EH (cell line): ENCODE data around the gene ING2.
"Not testable (repeated sequence)": the region's sequence is repeated elsewhere in the genome, so short reads cannot be mapped to it uniquely, and the experiment has no call there.

Source experiments
- DNase-seq: peaks from one replicate; pipeline ENCODE4 v3.0.0-alpha.2; 2015; ENCODE audit warnings: low read depth

Gene ING2

DNA sequence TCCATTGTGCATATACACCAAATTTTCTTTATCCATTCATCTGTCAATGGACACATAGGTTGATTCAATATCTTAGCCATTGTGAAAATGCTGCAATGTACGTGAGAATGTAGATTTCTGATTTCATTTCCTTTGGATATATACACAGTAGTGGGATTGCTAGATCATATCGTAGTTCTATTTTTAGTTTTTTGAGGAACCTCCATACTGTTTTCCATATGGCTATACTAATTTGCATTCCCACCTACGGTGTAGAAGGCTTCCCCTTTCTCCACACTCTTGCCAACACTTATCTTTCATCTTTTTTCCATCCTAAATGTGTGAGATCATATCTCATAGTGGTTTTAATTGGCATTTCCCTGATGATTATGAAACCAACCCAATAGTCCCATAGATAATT lies 43.4 kb downstream of the ING2 start:
- DNase-seq, result no peak

- DNase-seq, result no peak
Observed at GRCh38 chr4:183550345-183551093, 45.7 kb downstream of the ING2 start.

DNA sequence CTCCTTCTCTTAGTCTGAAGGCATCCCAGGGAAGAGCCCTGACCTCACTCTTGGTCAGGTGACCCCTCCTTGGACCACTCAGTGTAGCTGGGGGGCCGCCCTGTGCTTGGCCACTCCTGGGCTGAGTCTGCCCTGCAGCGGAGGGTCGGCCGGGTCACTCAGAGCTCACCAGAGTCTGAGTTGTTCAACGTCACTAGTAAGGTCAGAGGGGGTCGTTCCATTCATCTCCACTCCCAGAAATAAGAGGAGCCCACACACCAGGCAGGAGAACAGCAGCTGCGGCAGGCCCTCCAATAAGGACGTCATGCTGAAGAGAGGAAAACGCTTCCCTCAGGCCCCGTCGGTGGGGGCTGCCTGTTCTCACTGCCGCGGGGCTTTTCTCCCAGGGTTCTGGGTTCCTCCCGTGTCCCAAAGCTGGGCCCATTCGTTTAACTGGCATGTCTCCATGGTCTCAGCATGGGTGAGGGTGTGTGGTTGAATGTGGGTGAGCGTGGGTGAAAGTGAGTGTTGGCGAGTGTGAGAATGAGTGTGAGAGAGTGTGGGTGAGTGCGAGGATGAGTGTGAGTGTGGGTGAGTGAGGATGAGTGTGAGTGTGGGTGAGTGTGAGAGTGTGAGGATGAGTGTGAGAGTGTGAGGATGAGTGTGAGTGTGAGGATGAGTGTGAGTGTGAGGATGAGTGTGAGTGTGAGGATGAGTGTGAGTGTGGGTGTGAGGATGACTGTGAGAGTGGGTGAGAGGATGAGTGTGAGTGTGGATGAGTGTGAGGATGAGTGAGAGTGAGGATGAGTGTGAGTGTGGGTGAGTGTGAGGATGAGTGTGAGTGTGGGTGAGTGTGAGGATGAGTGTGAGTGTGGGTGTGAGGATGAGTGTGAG lies 47.7 kb downstream of the ING2 start:
- no peak for DNase-seq

GRCh38 chr4:183553147-183553478 lies 48.3 kb downstream of the ING2 start:
- DNase-seq, result not testable (repeated sequence)

DNA sequence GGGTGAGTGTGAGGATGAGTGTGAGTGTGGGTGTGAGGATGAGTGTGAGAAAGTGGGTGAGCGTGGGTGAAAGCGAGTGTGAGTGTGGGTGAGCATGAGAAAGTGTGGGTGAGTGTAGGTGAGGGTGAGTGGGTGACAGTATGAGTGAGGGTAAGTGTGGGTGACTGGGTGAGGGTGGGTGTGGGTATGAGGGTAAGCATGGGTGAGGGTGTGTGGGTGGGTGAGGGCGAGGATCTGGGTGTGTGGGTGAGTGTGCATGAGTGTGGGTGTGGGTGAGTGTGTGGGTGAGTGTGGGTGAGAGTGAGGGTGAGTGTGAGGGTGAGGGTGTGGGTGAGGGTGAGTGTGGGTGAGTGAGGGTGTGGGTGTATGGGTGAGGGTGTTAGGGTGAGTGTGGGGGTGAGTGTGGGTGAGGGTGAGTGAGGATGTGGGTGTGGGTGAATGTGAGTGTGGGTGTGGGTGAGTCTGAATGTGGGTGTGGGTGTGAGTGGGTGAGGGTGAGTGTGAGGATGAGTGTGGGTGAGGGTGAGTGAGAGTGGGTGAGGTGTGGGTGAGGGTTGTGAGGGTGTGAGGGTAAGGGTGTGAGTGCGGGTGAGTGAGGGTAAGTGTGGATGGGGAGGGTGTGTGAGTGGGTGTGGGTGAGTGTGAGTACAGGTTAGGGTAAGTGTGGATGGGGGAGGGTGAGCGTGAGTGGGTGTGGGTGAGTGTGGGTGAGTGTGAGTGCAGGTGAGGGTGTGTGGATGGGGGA lies 48.9 kb downstream of the ING2 start:
- DNase-seq, result no peak

DNA sequence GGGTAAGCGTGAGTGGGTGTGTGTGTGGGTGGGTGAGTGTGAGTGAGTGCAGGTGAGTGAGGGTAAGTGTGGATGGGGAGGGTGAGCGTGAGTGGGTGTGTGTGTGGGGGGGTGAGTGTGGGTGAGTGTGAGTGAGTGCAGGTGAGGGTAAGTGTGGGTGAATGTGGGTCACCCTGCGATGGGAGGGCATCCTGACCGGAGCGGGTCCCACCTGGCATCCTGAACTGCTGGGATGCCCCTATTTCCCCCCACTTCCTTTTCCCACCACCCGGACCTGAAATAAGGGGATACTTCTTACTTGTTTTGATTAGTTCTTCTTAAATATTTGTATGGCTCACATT lies 49.5 kb downstream of the ING2 start:
- no peak for DNase-seq

GRCh38 chr4:183554878-183555585 lies 50.2 kb downstream of the ING2 start:
- no peak for DNase-seq

GRCh38 chr4:183556947-183557346 lies 52.1 kb downstream of the ING2 start:
- DNase-seq, result no peak

DNA sequence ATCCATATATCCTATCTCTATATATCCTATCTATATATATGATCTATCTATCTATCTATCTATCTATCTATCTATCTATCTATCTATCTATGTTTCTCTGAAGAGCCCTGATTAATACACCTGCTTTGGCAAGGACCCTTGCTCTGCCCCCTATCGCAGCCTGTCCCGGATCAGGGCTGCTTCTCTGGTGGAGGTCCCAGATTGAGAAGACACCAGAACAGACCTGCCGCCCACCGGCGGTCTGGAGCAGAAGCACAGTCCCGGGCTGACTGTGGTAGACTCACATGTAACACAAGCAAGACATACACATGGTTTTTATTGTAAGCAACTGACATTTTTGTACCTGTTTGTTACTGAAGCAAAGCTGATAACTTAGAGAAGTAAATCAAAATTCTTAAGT lies 52.8 kb downstream of the ING2 start:
- no peak for DNase-seq

- DNase-seq, result no peak
Observed at GRCh38 chr4:183558873-183559272, 54.0 kb downstream of the ING2 start.

- DNase-seq, result no peak
Observed at GRCh38 chr4:183561905-183562304, 57.0 kb downstream of the ING2 start.
